Stomach (tissue), 4 donors: ENCODE measurements around the gene GJC1.
"Not testable (repeated sequence)": the region's sequence is repeated elsewhere in the genome, so short reads cannot be mapped to it uniquely, and the experiment has no call there.

Experiments used
- EP300 ChIP-seq: sonication (generic); formaldehyde crosslinking; IDR thresholded peaks from one replicate; pipeline ENCODE4 v1.6.1; 2017; ENCODE audit warnings: antibody characterized with exemption
- POLR2A ChIP-seq, 4 donors: fragments of 450-650 bp; IDR thresholded peaks; one replicate each; pipeline ENCODE4 v1.6.1; 2016; ENCODE audit warnings: antibody characterized with exemption in 4 of 4, control low read depth in 2 of 4, mild to moderate bottlenecking in 1 of 4, moderate library complexity in 1 of 4
- TF ChIP-seq, protein P1 (sequence below), 7 experiments: fragments of 450-650 bp in 4 of 7; fragments of 200-600 bp in 3 of 7; sonication (generic) in 3 of 7; IDR thresholded peaks; one replicate each; pipeline ENCODE4 v1.5.1; 2016 to 2019; ENCODE audit warnings: antibody characterized with exemption in 7 of 7, control low read depth in 2 of 7, mild to moderate bottlenecking in 1 of 7

DNA sequence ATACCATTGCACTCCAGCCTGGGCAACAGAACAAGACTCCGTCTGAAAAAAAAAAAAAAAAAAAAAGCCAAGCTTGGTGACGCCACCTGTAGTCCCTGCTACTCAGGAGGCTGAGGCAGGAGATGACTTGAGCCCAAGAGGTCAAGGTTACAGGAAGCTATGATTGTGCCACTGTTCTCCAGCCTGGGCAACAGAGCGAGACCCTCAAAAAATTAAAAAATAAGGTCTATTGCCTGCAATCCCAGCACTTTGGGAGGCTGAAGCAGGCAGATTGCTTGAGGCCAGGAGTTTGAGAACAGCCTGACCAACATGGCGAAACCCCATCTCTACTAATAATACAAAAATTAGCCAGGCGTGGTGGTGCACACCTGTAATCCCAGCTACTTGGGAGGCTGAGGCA is 74.9 kb downstream of the GJC1 start:
- TF ChIP-seq, protein P1, sequence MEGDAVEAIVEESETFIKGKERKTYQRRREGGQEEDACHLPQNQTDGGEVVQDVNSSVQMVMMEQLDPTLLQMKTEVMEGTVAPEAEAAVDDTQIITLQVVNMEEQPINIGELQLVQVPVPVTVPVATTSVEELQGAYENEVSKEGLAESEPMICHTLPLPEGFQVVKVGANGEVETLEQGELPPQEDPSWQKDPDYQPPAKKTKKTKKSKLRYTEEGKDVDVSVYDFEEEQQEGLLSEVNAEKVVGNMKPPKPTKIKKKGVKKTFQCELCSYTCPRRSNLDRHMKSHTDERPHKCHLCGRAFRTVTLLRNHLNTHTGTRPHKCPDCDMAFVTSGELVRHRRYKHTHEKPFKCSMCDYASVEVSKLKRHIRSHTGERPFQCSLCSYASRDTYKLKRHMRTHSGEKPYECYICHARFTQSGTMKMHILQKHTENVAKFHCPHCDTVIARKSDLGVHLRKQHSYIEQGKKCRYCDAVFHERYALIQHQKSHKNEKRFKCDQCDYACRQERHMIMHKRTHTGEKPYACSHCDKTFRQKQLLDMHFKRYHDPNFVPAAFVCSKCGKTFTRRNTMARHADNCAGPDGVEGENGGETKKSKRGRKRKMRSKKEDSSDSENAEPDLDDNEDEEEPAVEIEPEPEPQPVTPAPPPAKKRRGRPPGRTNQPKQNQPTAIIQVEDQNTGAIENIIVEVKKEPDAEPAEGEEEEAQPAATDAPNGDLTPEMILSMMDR (IDR thresholded peaks at IDR 0.05): not testable (repeated sequence)
- TF ChIP-seq EP300; POLR2A (IDR thresholded peaks at IDR 0.05): not testable (repeated sequence)
